Kidney capillary endothelial cell (primary cell): ENCODE measurements around the gene PCDHGA7.
A peak's percentile ranks its signal among the peaks of the same experiment; 100 is the strongest.
"Not testable (repeated sequence)": the region's sequence is repeated elsewhere in the genome, so short reads cannot be mapped to it uniquely, and the experiment has no call there.

ENCODE experiments used
- DNase-seq: peaks from one replicate; pipeline ENCODE4 v3.0.0-alpha.2; 2018; ENCODE audit warnings: low spot score

PCDHGA7 gene

GRCh38 chr5:141430332-141431113 lies 48.0 kb downstream of the PCDHGA7 start, which contains the start of gene PCDHGA12:
TSS of gene PCDHGA12 (plus strand) at chr5:141430507. CDS start at chr5:141430760, 253 bp downstream.
- DNase-seq, result peak; percentile 83

- DNase-seq, result peak; percentile 42
Measured at GRCh38 chr5:141431286-141431685, 48.7 kb downstream of the PCDHGA7 start.

- DNase-seq, result not testable (repeated sequence)
Measured at GRCh38 chr5:141432308-141432707, 49.8 kb downstream of the PCDHGA7 start.

- not testable (repeated sequence) for DNase-seq
Measured at GRCh38 chr5:141432726-141433125, 50.2 kb downstream of the PCDHGA7 start.

- DNase-seq, result no peak
Measured at GRCh38 chr5:141434006-141434405, 51.5 kb downstream of the PCDHGA7 start.
